Measurements from ENCODE around the gene PTPN20.

GRCh38 chr10:47033541-47034270 is 122.5 kb downstream of the PTPN20 start:
- no peak for TF ChIP-seq CTCF (IDR thresholded peaks at IDR 0.05)
- no peak for TF ChIP-seq EP300 (IDR thresholded peaks at IDR 0.05)
- TF ChIP-seq POLR2A (IDR thresholded peaks at IDR 0.05) = no peak

All from tibial nerve (tissue), 4 donors.